Right lobe of liver (tissue), 6 donors: ENCODE results near the gene TUT4. TPM values are rescaled to one million over a fixed set of nuclear protein-coding genes. Genes with fewer than 3 reads are reported as not detected.
A peak's percentile ranks its signal among the peaks of the same experiment; 100 is the strongest.

ENCODE experiments used
- ATAC-seq, 4 donors: fragments of 200-7000 bp; cut with Tn5 transposase; one replicate each; pipeline ENCODE4 v1.9.1; 2020; ENCODE audit warnings: mild to moderate bottlenecking in 4 of 4, moderate library complexity in 4 of 4
- DNase-seq, 3 donors: peaks; one replicate each; pipeline ENCODE4 v3.0.0-alpha.2; 2020
- H3K27ac ChIP-seq, 3 donors: fragments of 200-600 bp; one replicate each; pipeline ENCODE4 v1.8.0; 2022
- H3K27me3 ChIP-seq, 2 donors: fragments of 200-600 bp; one replicate each; pipeline ENCODE4 v1.8.0; 2022
- H3K36me3 ChIP-seq, 4 donors: fragments of 200-600 bp; sonication (generic) in 1 of 4; one replicate each; pipeline versions ENCODE4 v1.5.1 to v1.8.0; 2017 to 2022; ENCODE audit warnings: control low read depth in 1 of 4
- H3K4me1 ChIP-seq, 4 donors: fragments of 200-600 bp; sonication (generic) in 1 of 4; one replicate each; pipeline versions ENCODE4 v1.5.1 to v1.8.0; 2017 to 2022; ENCODE audit warnings: control low read depth in 1 of 4
- H3K4me3 ChIP-seq, 3 donors: fragments of 200-600 bp; one replicate each; pipeline ENCODE4 v1.8.0; 2022
- H3K9me3 ChIP-seq, 4 donors: fragments of 200-600 bp; sonication (generic) in 1 of 4; one replicate each; pipeline versions ENCODE4 v1.5.1 to v1.8.0; 2017 to 2022; ENCODE audit warnings: control low read depth in 1 of 4
- POLR2A ChIP-seq: fragments of 450-650 bp; IDR thresholded peaks from one replicate; pipeline ENCODE4 v1.6.1; 2017; ENCODE audit warnings: antibody characterized with exemption, mild to moderate bottlenecking
- WGBS: methylation state at CpG from one replicate; pipeline ENCODE4 v1.1.6; 2018; ENCODE audit warnings: low coverage, low lambda C conversion rate; ENCODE audit not compliant: insufficient coverage; ENCODE audit errors: missing lambda C conversion rate; 5-methylcytosine and 5-hydroxymethylcytosine counted together
- intact Hi-C, 2 donors: fragments of 100-400 bp; cut with DNase I; formaldehyde crosslinking; loops; one replicate each; pipeline versions ENCODE4 v1.11.2 to v1.14.1; 2022
- total RNA-seq, 6 experiments: library from RNA; depleted of rRNA in 2 of 6; stranded (reverse); fragments of >200 nt in 2 of 6; fragmentation: NEBNext Ultra II Directional in 3 of 6; extraction: Animal tissue kit (Norgen Biotek cat#: 25700) in 3 of 6; gene quantifications; one replicate each; pipeline versions ENCODE4 v1.1.0 to v1.2.4, GENCODE V29; 2016 to 2023
- TF ChIP-seq, protein P1 (sequence below), 4 donors: fragments of 200-600 bp in 3 of 4; fragments of 450-650 bp in 1 of 4; IDR thresholded peaks; one replicate each; pipeline versions ENCODE4 v1.5.1 to v1.8.0; 2016 to 2022; ENCODE audit warnings: antibody characterized with exemption in 4 of 4, mild to moderate bottlenecking in 2 of 4
- donor health status: DM: no; HTN: yes; CAD: no.
- donor health status: DM: no; HTN: no; CAD: no.
- donor health status: DM: no; HTN: no; CAD: no.
- donor health status: DM: no; HTN: yes; CAD: no.
- donor health status: DM: no; HTN: yes; CAD: no.

TUT4 gene
- total RNA-seq, 6 experiments from 2014 or later: 16.1 to 33.0 (median 22.8) TPM

DNA sequence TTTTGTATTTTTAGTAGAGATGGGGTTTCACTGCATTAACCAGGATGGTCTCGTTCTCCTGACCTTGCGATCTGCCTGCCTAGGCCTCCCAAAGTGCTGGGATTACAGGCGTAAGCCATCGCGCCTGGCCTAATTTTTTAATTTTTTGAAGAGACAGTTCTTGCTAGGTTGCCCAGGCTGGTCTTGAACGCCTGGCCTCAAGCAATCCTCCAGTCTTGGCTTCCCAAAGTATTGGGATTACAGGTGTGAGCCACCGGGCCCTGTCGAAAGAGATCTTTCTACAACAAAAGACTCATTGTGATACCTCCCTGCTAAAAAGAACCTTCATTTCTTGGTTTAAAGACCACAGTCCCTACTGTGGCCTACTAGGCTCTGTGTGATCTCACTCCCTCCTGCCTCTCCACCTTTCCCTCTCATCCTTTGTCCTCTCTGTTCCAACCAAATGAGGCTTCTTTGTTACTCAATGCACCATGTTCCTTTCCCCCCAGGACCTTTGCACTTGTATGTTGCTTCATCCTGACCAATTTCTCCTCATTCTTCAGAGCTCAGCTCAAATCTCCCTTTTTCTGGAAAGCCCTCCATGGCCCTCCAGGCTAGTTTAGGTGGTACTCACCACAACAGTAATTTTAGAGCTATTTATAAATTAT, 47.8 kb upstream of the TUT4 start:
- ATAC-seq: peak in 1 of 4 donors; percentile 11
- no peak for TF ChIP-seq POLR2A
- TF ChIP-seq, protein P1, sequence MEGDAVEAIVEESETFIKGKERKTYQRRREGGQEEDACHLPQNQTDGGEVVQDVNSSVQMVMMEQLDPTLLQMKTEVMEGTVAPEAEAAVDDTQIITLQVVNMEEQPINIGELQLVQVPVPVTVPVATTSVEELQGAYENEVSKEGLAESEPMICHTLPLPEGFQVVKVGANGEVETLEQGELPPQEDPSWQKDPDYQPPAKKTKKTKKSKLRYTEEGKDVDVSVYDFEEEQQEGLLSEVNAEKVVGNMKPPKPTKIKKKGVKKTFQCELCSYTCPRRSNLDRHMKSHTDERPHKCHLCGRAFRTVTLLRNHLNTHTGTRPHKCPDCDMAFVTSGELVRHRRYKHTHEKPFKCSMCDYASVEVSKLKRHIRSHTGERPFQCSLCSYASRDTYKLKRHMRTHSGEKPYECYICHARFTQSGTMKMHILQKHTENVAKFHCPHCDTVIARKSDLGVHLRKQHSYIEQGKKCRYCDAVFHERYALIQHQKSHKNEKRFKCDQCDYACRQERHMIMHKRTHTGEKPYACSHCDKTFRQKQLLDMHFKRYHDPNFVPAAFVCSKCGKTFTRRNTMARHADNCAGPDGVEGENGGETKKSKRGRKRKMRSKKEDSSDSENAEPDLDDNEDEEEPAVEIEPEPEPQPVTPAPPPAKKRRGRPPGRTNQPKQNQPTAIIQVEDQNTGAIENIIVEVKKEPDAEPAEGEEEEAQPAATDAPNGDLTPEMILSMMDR (IDR thresholded peaks at IDR 0.05): no peak
- Histone ChIP-seq H3K4me1 (peaks cover 0 to 4% (median 0%) of the 10 kb centered on the region in 4 donors), H3K27ac (no peak overlapping the region), H3K27me3 (no peaks in the 10 kb centered on the region), H3K4me3 (no peak overlapping the region), H3K36me3 (no peaks in the 10 kb centered on the region), H3K9me3 (no peaks in the 10 kb centered on the region)
- WGBS: 95% methylated on average over 4 of the region's 8 CpGs
- no peak for DNase-seq
- intact Hi-C loops: no loop called here

DNA sequence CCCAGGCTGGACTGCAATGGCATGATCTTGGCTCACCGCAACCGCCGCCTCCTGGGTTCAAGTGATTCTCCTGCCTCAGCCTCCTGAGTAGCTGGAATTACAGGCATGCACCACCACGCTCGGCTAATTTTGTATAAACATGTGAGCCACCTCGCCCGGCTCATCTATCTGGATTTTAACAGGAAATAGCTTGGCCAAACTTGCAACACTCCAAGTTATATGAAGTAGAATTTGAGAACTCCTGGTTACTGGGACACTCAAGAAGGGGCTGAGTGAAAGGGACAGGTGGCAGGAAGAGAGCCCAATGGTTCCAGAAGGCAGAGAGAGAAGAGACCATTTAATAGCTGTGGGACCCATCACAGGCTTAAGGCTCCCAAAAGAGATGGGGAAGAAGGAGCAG, 46.3 kb upstream of the TUT4 start:
- Histone ChIP-seq H3K27ac (no peak overlapping the region), H3K4me3 (no peak overlapping the region), H3K4me1 (peaks cover 0 to 4% (median 0%) of the 10 kb centered on the region in 4 donors), H3K9me3 (no peaks in the 10 kb centered on the region), H3K36me3 (no peaks in the 10 kb centered on the region), H3K27me3 (no peaks in the 10 kb centered on the region)
- DNase-seq (no peak), ATAC-seq (no peak)
- TF ChIP-seq, protein P1 (IDR thresholded peaks at IDR 0.05): no peak
- no peak for TF ChIP-seq POLR2A
- 87% methylated on average over 6 of the region's 7 CpGs for WGBS
- intact Hi-C loops: no loop called here

DNA sequence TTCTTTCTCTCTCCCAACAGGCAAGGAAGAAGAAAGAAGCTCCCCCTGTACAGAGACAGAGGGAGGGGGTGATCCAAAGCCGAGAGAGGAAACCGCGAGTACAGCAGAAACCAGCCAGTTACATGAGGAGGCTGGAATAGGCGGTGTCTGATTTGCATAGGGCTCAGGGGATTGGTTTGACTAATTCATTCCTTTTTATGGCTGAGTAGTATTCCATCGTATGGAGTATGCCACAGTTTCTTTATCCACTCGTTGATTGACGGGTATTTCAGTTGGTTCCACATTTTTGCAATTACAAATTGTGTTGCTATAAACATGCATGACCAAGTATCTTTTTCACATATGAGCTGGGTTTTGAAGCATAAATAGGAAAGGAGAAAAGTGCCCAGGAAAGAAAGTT, 45.8 kb upstream of the TUT4 start:
- intact Hi-C loops: no loop called here
- no peak for TF ChIP-seq POLR2A
- TF ChIP-seq, protein P1 (IDR thresholded peaks at IDR 0.05): no peak
- Histone ChIP-seq H3K4me3 (no peak overlapping the region), H3K4me1 (peaks cover 0 to 4% (median 0%) of the 10 kb centered on the region in 4 donors), H3K36me3 (no peaks in the 10 kb centered on the region), H3K27me3 (no peaks in the 10 kb centered on the region), H3K27ac (no peak overlapping the region), H3K9me3 (no peaks in the 10 kb centered on the region)
- no peak for ATAC-seq
- DNase-seq: no peak
- WGBS: 97% methylated on average over 6 of the region's 7 CpGs

DNA sequence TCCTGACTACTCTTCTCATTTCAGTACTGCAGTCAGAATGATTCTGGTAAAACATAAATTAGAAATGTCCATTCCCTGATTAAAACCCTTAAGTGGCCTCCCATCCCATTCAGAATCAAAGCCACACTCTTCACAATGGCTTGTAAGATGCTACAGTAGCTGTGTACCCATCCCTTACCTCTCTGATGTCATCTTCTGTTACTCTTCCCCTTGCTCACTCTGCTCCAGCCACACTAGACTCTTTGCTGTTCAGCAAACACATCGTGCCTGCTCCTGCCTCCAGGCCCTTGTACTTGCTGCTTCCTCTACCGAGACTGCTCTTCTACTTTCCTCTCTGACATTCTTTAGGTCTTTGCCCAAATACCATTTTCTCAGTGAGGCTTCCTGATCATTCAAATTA, 45.0 kb upstream of the TUT4 start:
- WGBS: 69% methylated on average over 2 of the region's 2 CpGs
- H3K27me3 ChIP-seq: no peaks in the 10 kb centered on the region
- no peaks in the 10 kb centered on the region for H3K9me3 ChIP-seq
- no peak overlapping the region for H3K4me3 ChIP-seq
- H3K36me3 ChIP-seq: no peaks in the 10 kb centered on the region
- ATAC-seq (no peak), DNase-seq (no peak)
- peaks cover 0 to 4% (median 0%) of the 10 kb centered on the region in 4 donors for H3K4me1 ChIP-seq
- intact Hi-C loops: no loop called here
- no peak for TF ChIP-seq POLR2A
- TF ChIP-seq, protein P1 (IDR thresholded peaks at IDR 0.05): no peak
- no peak overlapping the region for H3K27ac ChIP-seq
